H9 (cell line): ENCODE results near the gene EIF2S3B. TPM values are rescaled to one million over a fixed set of nuclear protein-coding genes. Genes with fewer than 3 reads are reported as not detected.

Experiments
- DNase-seq: peaks from one replicate; pipeline ENCODE4 v3.0.0-alpha.2; 2017
- H2AFZ ChIP-seq: one replicate; pipeline ENCODE4 v1.6.1; 2013; ENCODE audit warnings: mild to moderate bottlenecking, low read length, control low read depth, moderate library complexity
- H2AK5ac ChIP-seq: 2 replicates; pipeline ENCODE4 v1.6.1; 2013; ENCODE audit warnings: low read length, control low read depth, mixed read lengths; ENCODE audit not compliant: insufficient read length
- H2BK120ac ChIP-seq: one replicate; pipeline ENCODE4 v1.6.1; 2013; ENCODE audit warnings: low read depth, mild to moderate bottlenecking, low read length, control low read depth, inconsistent platforms; ENCODE audit not compliant: poor library complexity, severe bottlenecking
- H2BK12ac ChIP-seq: 2 replicates; pipeline ENCODE4 v1.6.1; 2013; ENCODE audit warnings: low read length, control low read depth, mixed read lengths, low read depth; ENCODE audit not compliant: insufficient read length
- H2BK15ac ChIP-seq: 2 replicates; pipeline ENCODE4 v1.6.1; 2013; ENCODE audit warnings: low read depth, low read length, control low read depth
- H2BK20ac ChIP-seq: one replicate; pipeline ENCODE4 v1.6.1; 2013; ENCODE audit warnings: low read depth, mild to moderate bottlenecking, low read length, control low read depth, inconsistent platforms; ENCODE audit not compliant: poor library complexity, severe bottlenecking
- H2BK5ac ChIP-seq: 2 replicates; pipeline ENCODE4 v1.6.1; 2013; ENCODE audit warnings: low read length, control low read depth, mixed read lengths; ENCODE audit not compliant: insufficient read length
- H3K14ac ChIP-seq: 2 replicates; pipeline ENCODE4 v1.6.1; 2013; ENCODE audit warnings: low read length, control low read depth; ENCODE audit not compliant: insufficient read depth
- H3K18ac ChIP-seq: 2 replicates; pipeline ENCODE4 v1.6.1; 2013; ENCODE audit warnings: low read depth, mild to moderate bottlenecking, mixed read lengths, low read length, control low read depth; ENCODE audit not compliant: insufficient read length
- H3K23ac ChIP-seq: 2 replicates; pipeline ENCODE4 v1.6.1; 2013; ENCODE audit warnings: low read length, control low read depth, mixed read lengths, low read depth; ENCODE audit not compliant: insufficient read length
- H3K23me2 ChIP-seq: 2 replicates; pipeline ENCODE4 v1.6.1; 2013; ENCODE audit warnings: low read depth, mild to moderate bottlenecking, mixed read lengths, low read length, control low read depth; ENCODE audit not compliant: insufficient read length, poor library complexity, severe bottlenecking
- H3K27ac ChIP-seq: 2 replicates; pipeline ENCODE4 v1.5.1; 2013; ENCODE audit warnings: low read length, control low read depth, mixed read lengths, low read depth; ENCODE audit not compliant: insufficient read length
- H3K27me3 ChIP-seq: 2 replicates; pipeline ENCODE4 v1.6.1; 2013; ENCODE audit warnings: low read length, control low read depth, inconsistent platforms; ENCODE audit not compliant: insufficient read depth
- H3K4ac ChIP-seq: 2 replicates; pipeline ENCODE4 v1.6.1; 2013; ENCODE audit warnings: low read depth, mild to moderate bottlenecking, control low read depth, inconsistent platforms, low read length, moderate library complexity
- H3K4me1 ChIP-seq: 2 replicates; pipeline ENCODE4 v1.6.1; 2013; ENCODE audit warnings: low read length, control low read depth, inconsistent platforms; ENCODE audit not compliant: insufficient read depth
- H3K4me2 ChIP-seq: 2 replicates; pipeline ENCODE4 v1.6.1; 2013; ENCODE audit warnings: low read length, control low read depth, mixed read lengths; ENCODE audit not compliant: insufficient read length, insufficient read depth
- H3K56ac ChIP-seq: 2 replicates; pipeline ENCODE4 v1.6.1; 2013; ENCODE audit warnings: low read depth, mild to moderate bottlenecking, mixed read lengths, low read length, control low read depth; ENCODE audit not compliant: insufficient read length
- H3K79me1 ChIP-seq: 2 replicates; pipeline ENCODE4 v1.6.1; 2013; ENCODE audit warnings: low read depth, mild to moderate bottlenecking, moderate library complexity, low read length, control low read depth, inconsistent platforms; ENCODE audit not compliant: insufficient read depth, poor library complexity, severe bottlenecking
- H3K79me2 ChIP-seq: 2 replicates; pipeline ENCODE4 v1.6.1; 2013; ENCODE audit warnings: low read length, control low read depth, inconsistent platforms; ENCODE audit not compliant: insufficient read depth
- H3K9ac ChIP-seq: 2 replicates; pipeline ENCODE4 v1.6.1; 2013; ENCODE audit warnings: low read length, control low read depth, mixed read lengths; ENCODE audit not compliant: insufficient read length; ENCODE audit errors: extremely low read depth
- H3K9me3 ChIP-seq: one replicate; pipeline ENCODE4 v1.6.1; 2013; ENCODE audit warnings: low read depth, low read length, inconsistent platforms; ENCODE audit not compliant: control insufficient read depth
- H3T11ph ChIP-seq: one replicate; pipeline ENCODE4 v1.6.1; 2013; ENCODE audit warnings: mild to moderate bottlenecking, low read length, control low read depth, inconsistent platforms
- H4K20me1 ChIP-seq: one replicate; pipeline ENCODE4 v1.6.1; 2013; ENCODE audit not compliant: control insufficient read depth, insufficient read length, insufficient read depth
- H4K5ac ChIP-seq: 2 replicates; pipeline ENCODE4 v1.6.1; 2013; ENCODE audit warnings: low read depth, mild to moderate bottlenecking, mixed read lengths, low read length, control low read depth; ENCODE audit not compliant: insufficient read length
- H4K8ac ChIP-seq: replicated peaks from 2 replicates; pipeline ENCODE4 v1.6.1; 2013; ENCODE audit warnings: low read length, control low read depth, mixed read lengths, low read depth; ENCODE audit not compliant: insufficient read length
- H4K91ac ChIP-seq: 2 replicates; pipeline ENCODE4 v1.6.1; 2013; ENCODE audit warnings: low read depth, mild to moderate bottlenecking, moderate library complexity, mixed read lengths, low read length, control low read depth; ENCODE audit not compliant: insufficient read length
- H3K27ac Mint-ChIP-seq, 3 experiments: 2 replicates in 2 of 3; 3 replicates in 1 of 3; pipeline ENCODE4 v1.8.0; 2020 to 2021; ENCODE audit warnings: mixed read lengths in 3 of 3, mild to moderate bottlenecking in 1 of 3, moderate library complexity in 1 of 3
- H3K27me3 Mint-ChIP-seq: 2 replicates; pipeline ENCODE4 v1.8.0; 2021; ENCODE audit warnings: low read depth, mild to moderate bottlenecking, moderate library complexity, mixed read lengths
- H3K36me3 Mint-ChIP-seq, 3 experiments: 2 replicates in 2 of 3; 3 replicates in 1 of 3; pipeline ENCODE4 v1.8.0; 2020 to 2021; ENCODE audit warnings: low read depth in 3 of 3, mixed read lengths in 3 of 3; ENCODE audit not compliant: insufficient read depth in 1 of 3
- H3K4me1 Mint-ChIP-seq, 2 experiments: 2 replicates each; pipeline ENCODE4 v1.8.0; 2020; ENCODE audit warnings: mixed read lengths in 2 of 2
- H3K4me3 Mint-ChIP-seq, 2 experiments: 2 replicates in 1 of 2; 3 replicates in 1 of 2; pipeline ENCODE4 v1.8.0; 2020 to 2021; ENCODE audit warnings: mild to moderate bottlenecking in 2 of 2, mixed read lengths in 2 of 2, moderate library complexity in 1 of 2
- H3K9me3 Mint-ChIP-seq, 2 experiments: 2 replicates in 1 of 2; 3 replicates in 1 of 2; pipeline ENCODE4 v1.8.0; 2020; ENCODE audit warnings: mild to moderate bottlenecking in 2 of 2, mixed read lengths in 2 of 2, moderate library complexity in 1 of 2
- CTCF ChIP-seq: fragments of 200-600 bp; sonication (generic); conservative IDR thresholded peaks from 3 replicates; pipeline ENCODE4 v1.8.0; 2021; ENCODE audit warnings: antibody characterized with exemption, mild to moderate bottlenecking
- WGBS: extraction: QIAGEN DNeasy Blood & Tissue Kit; methylation state at CpG from one replicate; pipeline ENCODE4 v1.1.7; 2013; ENCODE audit warnings: missing lambda C conversion rate, low lambda C conversion rate, mixed read lengths; ENCODE audit not compliant: insufficient read length; ENCODE audit errors: extremely low coverage; 5-methylcytosine and 5-hydroxymethylcytosine counted together
- total RNA-seq: library from RNA; stranded (reverse); gene quantifications from 2 replicates; pipeline ENCODE4 v1.2.1, GENCODE V29; 2021

Gene EIF2S3B
- total RNA-seq, 1 experiment from 2014 or later: 2.1 TPM

- H4K8ac ChIP-seq: no peak overlapping the region
- no peaks in the 10 kb centered on the region for H3K23me2 ChIP-seq
- H3K4me1 ChIP-seq: no peaks in the 10 kb centered on the region
- no peak overlapping the region for H3K23ac ChIP-seq
- no peak overlapping the region for H2BK12ac ChIP-seq
- no peak overlapping the region for H3K18ac ChIP-seq
- no peaks in the 10 kb centered on the region for H3K36me3 Mint-ChIP-seq
- H3K4ac ChIP-seq: no peak overlapping the region
- no peaks in the 10 kb centered on the region for H3K27me3 Mint-ChIP-seq
- no peaks in the 10 kb centered on the region for H3K9me3 ChIP-seq
- H2BK20ac ChIP-seq: no peak overlapping the region
- no peaks in the 10 kb centered on the region for H3K4me1 Mint-ChIP-seq
- H4K91ac ChIP-seq: no peak overlapping the region
- H4K5ac ChIP-seq: no peak overlapping the region
- H4K20me1 ChIP-seq: no peaks in the 10 kb centered on the region
- H2BK15ac ChIP-seq: no peak overlapping the region
- no peaks in the 10 kb centered on the region for H3K9me3 Mint-ChIP-seq
- no peak overlapping the region for H3K56ac ChIP-seq
- H3K4me3 Mint-ChIP-seq: no peak overlapping the region
- H3K79me1 ChIP-seq: no peaks in the 10 kb centered on the region
- H3K27me3 ChIP-seq: no peaks in the 10 kb centered on the region
- H2AFZ ChIP-seq: no peak overlapping the region
- no peak overlapping the region for H3K27ac Mint-ChIP-seq
- WGBS: no CpG with 5 or more reads among the region's 3 CpGs
- no peak for TF ChIP-seq CTCF
- no peak overlapping the region for H2BK5ac ChIP-seq
- no peak overlapping the region for H3K27ac ChIP-seq
- no peak overlapping the region for H3T11ph ChIP-seq
- no peak overlapping the region for H2AK5ac ChIP-seq
- no peak for DNase-seq
- H2BK120ac ChIP-seq: no peak overlapping the region
- H3K9ac ChIP-seq: no peak overlapping the region
- H3K14ac ChIP-seq: no peak overlapping the region
- H3K4me2 ChIP-seq: no peak overlapping the region
- H3K79me2 ChIP-seq: no peaks in the 10 kb centered on the region
Observed at GRCh38 chr12:10529603-10530002, 23.9 kb downstream of the EIF2S3B start.
